Measurements from ENCODE around the gene GPR179.

The GPR179 gene

GRCh38 chr17:38344420-38344745, 627 bp upstream of the GPR179 start:
- no peak overlapping the region for H3K4me3 ChIP-seq (ENCODE audit: control insufficient read depth, low read depth, low read length)

GRCh38 chr17:38342886-38343607, 709 bp downstream of the GPR179 start:
- no peak overlapping the region for H3K4me3 ChIP-seq (ENCODE audit: control insufficient read depth, low read depth, low read length)
- no peak for DNase-seq (ENCODE audit: low read depth)
- TF ChIP-seq CTCF (conservative IDR thresholded peaks at IDR 0.05; ENCODE audit: control insufficient read depth, insufficient read depth, low read depth, low read length), result no peak

More at GRCh38 chr17:38344420-38344745, 627 bp upstream of the GPR179 start:
- no peak for TF ChIP-seq CTCF (conservative IDR thresholded peaks at IDR 0.05; ENCODE audit: control insufficient read depth, insufficient read depth, low read depth, low read length)
- DNase-seq (ENCODE audit: low read depth), result no peak

- DNase-seq (ENCODE audit: low read depth), result no peak
- H3K4me3 ChIP-seq (ENCODE audit: control insufficient read depth, low read depth, low read length), result no peak overlapping the region
- TF ChIP-seq CTCF (conservative IDR thresholded peaks at IDR 0.05; ENCODE audit: control insufficient read depth, insufficient read depth, low read depth, low read length), result no peak
Measured at GRCh38 chr17:38341035-38341721, 2.6 kb downstream of the GPR179 start.

- no peak for TF ChIP-seq CTCF (conservative IDR thresholded peaks at IDR 0.05; ENCODE audit: control insufficient read depth, insufficient read depth, low read depth, low read length)
- DNase-seq (ENCODE audit: low read depth), result no peak
Measured at GRCh38 chr17:38339891-38340290, 3.9 kb downstream of the GPR179 start.

GRCh38 chr17:38338535-38338934, 5.2 kb downstream of the GPR179 start:
- DNase-seq (ENCODE audit: low read depth), result no peak
- TF ChIP-seq CTCF (conservative IDR thresholded peaks at IDR 0.05; ENCODE audit: control insufficient read depth, insufficient read depth, low read depth, low read length), result no peak
- no peak overlapping the region for H3K4me3 ChIP-seq (ENCODE audit: control insufficient read depth, low read depth, low read length)

More at GRCh38 chr17:38339891-38340290, 3.9 kb downstream of the GPR179 start:
- H3K4me3 ChIP-seq (ENCODE audit: control insufficient read depth, low read depth, low read length), result no peak overlapping the region

- no peak for TF ChIP-seq CTCF (conservative IDR thresholded peaks at IDR 0.05; ENCODE audit: control insufficient read depth, insufficient read depth, low read depth, low read length)
- DNase-seq (ENCODE audit: low read depth), result no peak
- H3K4me3 ChIP-seq (ENCODE audit: control insufficient read depth, low read depth, low read length), result no peak overlapping the region
Measured at GRCh38 chr17:38338053-38338452, 5.7 kb downstream of the GPR179 start.
